PC-9 (cell line): Measurements from ENCODE around the gene CHRNA3. TPM values are rescaled to one million over a fixed set of nuclear protein-coding genes. Genes with fewer than 3 reads are reported as not detected.

ENCODE experiments used
- BruUV-seq: library from RNA; stranded (reverse); fragments of 400-500 nt; replicated peaks from 2 replicates; lab custom pipeline; 2021; lab: Mats Ljungman, UMichigan
- CTCF ChIA-PET: fragments of 300-600 bp; sonication (Branson Sonifier 250); formaldehyde crosslinking; loops from one replicate; lab custom pipeline; 2022; ENCODE audit warnings: antibody characterized with exemption; lab: Charles Lee
- POLR2A ChIA-PET: fragments of 300-600 bp; sonication (Branson Sonifier 250); formaldehyde crosslinking; loops from one replicate; lab custom pipeline; 2022; ENCODE audit warnings: antibody characterized with exemption; ENCODE audit not compliant: unreplicated experiment; lab: Charles Lee
- DNase-seq, 2 experiments: peaks; one replicate each; pipeline versions ENCODE4 v3.0.0 to v3.0.0-alpha.2; 2015 to 2022; ENCODE audit warnings: mixed read lengths in 1 of 2
- H2AFZ ChIP-seq: fragments of 200-600 bp; sonication (generic); 2 replicates; pipeline ENCODE4 v1.8.1; 2017; ENCODE audit warnings: antibody characterized with exemption
- H3F3A ChIP-seq: fragments of 200-600 bp; sonication (generic); 2 replicates; pipeline ENCODE4 v1.8.1; 2017; ENCODE audit warnings: antibody characterized with exemption, mild to moderate bottlenecking, low read depth; ENCODE audit not compliant: insufficient read depth
- H3K27ac ChIP-seq: fragments of 200-600 bp; sonication (generic); 2 replicates; pipeline ENCODE4 v1.6.1; 2016; ENCODE audit warnings: mixed run types
- H3K27me3 ChIP-seq: fragments of 200-600 bp; sonication (generic); 2 replicates; pipeline ENCODE4 v1.6.1; 2016; ENCODE audit warnings: low read depth, mixed run types; ENCODE audit not compliant: insufficient read depth
- H3K36me3 ChIP-seq: fragments of 200-600 bp; sonication (generic); 2 replicates; pipeline ENCODE4 v1.6.1; 2016; ENCODE audit warnings: low read depth, mixed run types
- H3K4me1 ChIP-seq: fragments of 200-600 bp; sonication (generic); replicated peaks from 2 replicates; pipeline ENCODE4 v1.6.1; 2016; ENCODE audit warnings: mixed run types; ENCODE audit not compliant: insufficient read depth
- H3K4me2 ChIP-seq: fragments of 200-600 bp; sonication (generic); 2 replicates; pipeline ENCODE4 v1.6.1; 2017; ENCODE audit warnings: mixed run types
- H3K4me3 ChIP-seq: fragments of 200-600 bp; sonication (generic); 2 replicates; pipeline ENCODE4 v1.6.1; 2016; ENCODE audit warnings: mixed run types
- H3K79me2 ChIP-seq: fragments of 200-600 bp; sonication (generic); 2 replicates; pipeline ENCODE4 v1.6.1; 2017; ENCODE audit warnings: low read depth, mixed run types
- H3K9me2 ChIP-seq: fragments of 200-600 bp; sonication (generic); 2 replicates; pipeline ENCODE4 v1.8.1; 2017; ENCODE audit warnings: mild to moderate bottlenecking; ENCODE audit not compliant: insufficient read depth
- H3K9me3 ChIP-seq: fragments of 200-600 bp; sonication (generic); 2 replicates; pipeline ENCODE4 v1.8.1; 2016; ENCODE audit warnings: low read depth; ENCODE audit not compliant: insufficient read depth
- H4K20me1 ChIP-seq: fragments of 200-600 bp; sonication (generic); 2 replicates; pipeline ENCODE4 v1.8.1; 2017; ENCODE audit not compliant: insufficient read depth
- CTCF ChIP-seq: fragments of 200-600 bp; sonication (generic); conservative IDR thresholded peaks from 2 replicates; pipeline ENCODE4 v1.6.1; 2017; ENCODE audit warnings: mixed run types, antibody characterized with exemption, mild to moderate bottlenecking, moderate library complexity
- EZH2 ChIP-seq: fragments of 200-600 bp; sonication (generic); IDR thresholded peaks from 2 replicates; pipeline ENCODE4 v1.8.0; 2017; ENCODE audit warnings: antibody characterized with exemption, low read depth
- intact Hi-C: fragments of 100-400 bp; cut with micrococcal nuclease; formaldehyde crosslinking; loops from one replicate; pipeline ENCODE4 v1.10.0; 2022; ENCODE audit not compliant: unreplicated experiment
- total RNA-seq: library from RNA; stranded (reverse); gene quantifications from 2 replicates; pipeline ENCODE4 v1.2.3, GENCODE V29; 2021

Gene CHRNA3
- total RNA-seq, 1 experiment from 2014 or later = not detected

- CTCF ChIA-PET = interaction anchor here (0.7 kb wide), 1 partner anchor 78 kb away, joined by 11 read pairs; no protein-coding TSS in a partner anchor
- Histone ChIP-seq H3K27ac (no peak overlapping the region), H3K4me2 (no peak overlapping the region), H3K79me2 (no peaks in the 10 kb centered on the region), H4K20me1 (no peaks in the 10 kb centered on the region), H3K36me3 (no peaks in the 10 kb centered on the region), H3F3A (no peaks in the 10 kb centered on the region), H3K4me1 (no peaks in the 10 kb centered on the region), H3K9me2 (no peaks in the 10 kb centered on the region), H2AFZ (no peak overlapping the region), H3K27me3 (peaks cover 35% of the 10 kb centered on the region), H3K9me3 (no peaks in the 10 kb centered on the region), H3K4me3 (no peak overlapping the region)
- BruUV-seq = no TSS peak
- no peak for TF ChIP-seq CTCF
- no peak for TF ChIP-seq EZH2
- POLR2A ChIA-PET = no interaction called here
- DNase-seq = no peak
- intact Hi-C loops = no loop called here
These were observed 1.1 kb upstream of the CHRNA3 start for GRCh38 chr15:78621810-78622402.

GRCh38 chr15:78620021-78620526, 722 bp downstream of the CHRNA3 start:
- Histone ChIP-seq H3K4me3 (no peak overlapping the region), H4K20me1 (no peaks in the 10 kb centered on the region), H3K27ac (no peak overlapping the region), H3K4me1 (no peaks in the 10 kb centered on the region), H2AFZ (no peak overlapping the region), H3K36me3 (no peaks in the 10 kb centered on the region), H3K9me3 (no peaks in the 10 kb centered on the region), H3K9me2 (no peaks in the 10 kb centered on the region), H3K79me2 (no peaks in the 10 kb centered on the region), H3F3A (no peaks in the 10 kb centered on the region), H3K4me2 (no peak overlapping the region), H3K27me3 (peaks cover 29% of the 10 kb centered on the region)
- intact Hi-C loops = no loop called here
- TF ChIP-seq EZH2 (no peak), CTCF (no peak)
- CTCF ChIA-PET = no interaction called here
- no peak for DNase-seq
- POLR2A ChIA-PET = no interaction called here
- BruUV-seq = no TSS peak

GRCh38 chr15:78619022-78619950, 1.5 kb downstream of the CHRNA3 start:
- POLR2A ChIA-PET = no interaction called here
- no TSS peak for BruUV-seq

More at GRCh38 chr15:78619022-78619950, 1.5 kb downstream of the CHRNA3 start:
- H3K79me2 ChIP-seq = no peaks in the 10 kb centered on the region
- no peaks in the 10 kb centered on the region for H3K9me3 ChIP-seq
- no peak overlapping the region for H3K27ac ChIP-seq
- H3K27me3 ChIP-seq = peaks cover 24% of the 10 kb centered on the region
- no peak overlapping the region for H3K4me2 ChIP-seq
- CTCF ChIA-PET = interaction anchor here (0.5 kb wide), 1 partner anchor 105 kb away, joined by 3 read pairs; no protein-coding TSS in a partner anchor
- no peak for DNase-seq
- intact Hi-C loops = loop anchor here (5.0 kb wide), 1 partner anchor 133 kb away; no protein-coding TSS in a partner anchor
- no peak overlapping the region for H2AFZ ChIP-seq
- H3K4me3 ChIP-seq = no peak overlapping the region
- H3K9me2 ChIP-seq = no peaks in the 10 kb centered on the region
- no peaks in the 10 kb centered on the region for H3F3A ChIP-seq
- H3K36me3 ChIP-seq = no peaks in the 10 kb centered on the region
- no peaks in the 10 kb centered on the region for H3K4me1 ChIP-seq
- TF ChIP-seq CTCF = no peak
- TF ChIP-seq EZH2 = no peak
- H4K20me1 ChIP-seq = no peaks in the 10 kb centered on the region
